ENCODE measurements around the gene THEMIS2.

GRCh38 chr1:27868932-27869718, 3.2 kb upstream of the THEMIS2 start:
- TF ChIP-seq CTCF (IDR thresholded peaks at IDR 0.05) (no peak), POLR2A (IDR thresholded peaks at IDR 0.05) (no peak)

All from right lobe of liver (tissue), 4 donors.